Hematopoietic multipotent progenitor cell treated with erythropoietin and hydrocortisone succinate and interleukin-3 and kit ligand, for 8 days (in vitro differentiated cells): ENCODE measurements around the gene TOR2A.

Experiments used
- DNase-seq: peaks from one replicate; pipeline ENCODE4 v3.0.0-alpha.2; 2015

Gene TOR2A

GRCh38 chr9:127694890-127695720, 40.0 kb downstream of the TOR2A start:
- no peak for DNase-seq

GRCh38 chr9:127693697-127694096, 41.4 kb downstream of the TOR2A start:
- no peak for DNase-seq

GRCh38 chr9:127693143-127693542, 42.0 kb downstream of the TOR2A start:
- no peak for DNase-seq

- no peak for DNase-seq
Observed at GRCh38 chr9:127692071-127692470, 43.0 kb downstream of the TOR2A start.

GRCh38 chr9:127690735-127691134, 44.4 kb downstream of the TOR2A start:
- DNase-seq: no peak

- DNase-seq: no peak
Observed at GRCh38 chr9:127689329-127690000, 45.6 kb downstream of the TOR2A start.

- no peak for DNase-seq
Observed at GRCh38 chr9:127686461-127687393, 48.4 kb downstream of the TOR2A start.

- DNase-seq: no peak
Observed at GRCh38 chr9:127684576-127684975, 50.5 kb downstream of the TOR2A start.

GRCh38 chr9:127683723-127684122, 51.4 kb downstream of the TOR2A start:
- no peak for DNase-seq

- DNase-seq: no peak
Observed at GRCh38 chr9:127682351-127683136, 52.5 kb downstream of the TOR2A start.
